NK-92 (cell line): ENCODE data around the gene RELT.

Experiments used
- DNase-seq: peaks from one replicate; lab custom pipeline; 2025; ENCODE audit not compliant: unreplicated experiment; lab: John Stamatoyannopoulos, UW

The RELT gene

GRCh38 chr11:73389916-73390315, 13.7 kb downstream of the RELT start:
- DNase-seq = no peak

GRCh38 chr11:73390601-73391565, 14.7 kb downstream of the RELT start:
- no peak for DNase-seq

GRCh38 chr11:73391665-73392064, 15.5 kb downstream of the RELT start:
- DNase-seq = no peak

- no peak for DNase-seq
Observed at GRCh38 chr11:73392108-73393010, 16.2 kb downstream of the RELT start.

GRCh38 chr11:73393011-73393380, 16.8 kb downstream of the RELT start:
- DNase-seq = no peak

GRCh38 chr11:73393479-73394415, 17.5 kb downstream of the RELT start:
- DNase-seq = no peak

GRCh38 chr11:73394416-73395296, 18.5 kb downstream of the RELT start:
- DNase-seq = no peak

- DNase-seq = no peak
Observed at GRCh38 chr11:73395297-73396208, 19.4 kb downstream of the RELT start.

- DNase-seq = no peak
Observed at GRCh38 chr11:73396251-73396930, 20.2 kb downstream of the RELT start.

GRCh38 chr11:73396985-73397384, 20.8 kb downstream of the RELT start:
- no peak for DNase-seq

GRCh38 chr11:73397468-73398131, 21.4 kb downstream of the RELT start:
- no peak for DNase-seq

GRCh38 chr11:73398132-73398526, 21.9 kb downstream of the RELT start:
- no peak for DNase-seq

GRCh38 chr11:73398721-73399120, 22.5 kb downstream of the RELT start:
- no peak for DNase-seq

- no peak for DNase-seq
Observed at GRCh38 chr11:73399159-73399590, 23.0 kb downstream of the RELT start.

- no peak for DNase-seq
Observed at GRCh38 chr11:73399636-73400035, 23.4 kb downstream of the RELT start.

- no peak for DNase-seq
Observed at GRCh38 chr11:73400293-73400692, 24.1 kb downstream of the RELT start.

- DNase-seq = no peak
Observed at GRCh38 chr11:73401217-73401923, 25.2 kb downstream of the RELT start.
